HepG2 (cell line): ENCODE data around the gene ATP6V0E2. TPM values are rescaled to one million over a fixed set of nuclear protein-coding genes. Genes with fewer than 3 reads are reported as not detected.

Source experiments
- ADNP ChIP-seq: sonication (generic); formaldehyde crosslinking; IDR thresholded peaks from 2 replicates; pipeline ENCODE4 v1.4.0; 2020; ENCODE audit warnings: missing genetic modification reagents
- ARNTL ChIP-seq: sonication (generic); formaldehyde crosslinking; IDR thresholded peaks from 2 replicates; pipeline ENCODE4 v1.4.0; 2020; ENCODE audit warnings: mild to moderate bottlenecking, missing genetic modification reagents
- CHD2 ChIP-seq: IDR thresholded peaks from 2 replicates; pipeline ENCODE4 v1.6.1; 2011; ENCODE audit warnings: low read depth, low read length, improper control_type of control experiment
- ISX ChIP-seq: sonication (generic); formaldehyde crosslinking; conservative IDR thresholded peaks from 2 replicates; pipeline ENCODE4 v1.5.0; 2020; ENCODE audit warnings: missing genetic modification reagents
- JUND ChIP-seq: sonication (generic); formaldehyde crosslinking; IDR thresholded peaks from 2 replicates; pipeline ENCODE4 v1.8.0; 2022; ENCODE audit warnings: mild to moderate bottlenecking, missing genetic modification reagents
- LRRFIP1 ChIP-seq: sonication (generic); formaldehyde crosslinking; conservative IDR thresholded peaks from 2 replicates; pipeline ENCODE4 v1.4.0; 2020; ENCODE audit warnings: missing genetic modification reagents
- MXD1 ChIP-seq: sonication (generic); formaldehyde crosslinking; IDR thresholded peaks from 2 replicates; pipeline ENCODE4 v1.4.0; 2020; ENCODE audit warnings: mild to moderate bottlenecking, missing genetic modification reagents
- NCOA5 ChIP-seq: sonication (generic); formaldehyde crosslinking; IDR thresholded peaks from 2 replicates; pipeline ENCODE4 v1.4.0; 2020; ENCODE audit warnings: missing genetic modification reagents
- POLR2AphosphoS2 ChIP-seq: IDR thresholded peaks from 2 replicates; pipeline ENCODE4 v1.6.1; 2011; ENCODE audit warnings: low read depth, low read length, improper control_type of control experiment
- RBM22 ChIP-seq: fragments of 200-400 bp; formaldehyde crosslinking; optimal IDR thresholded peaks from 2 replicates; pipeline ENCODE3; 2017; ENCODE audit warnings: mild to moderate bottlenecking, low read length, moderate library complexity
- TBX3 ChIP-seq: fragments of 450-650 bp; IDR thresholded peaks from 2 replicates; pipeline ENCODE4 v1.6.1; 2017; ENCODE audit warnings: antibody characterized with exemption, mild to moderate bottlenecking, inconsistent platforms, borderline replicate concordance
- WIZ ChIP-seq: sonication (generic); formaldehyde crosslinking; IDR thresholded peaks from 2 replicates; pipeline ENCODE4 v1.5.1; 2020; ENCODE audit warnings: mild to moderate bottlenecking, missing genetic modification reagents
- ZNF136 ChIP-seq: sonication (generic); formaldehyde crosslinking; IDR thresholded peaks from 2 replicates; pipeline ENCODE4 v1.8.1; 2022; ENCODE audit warnings: low read depth, mild to moderate bottlenecking, moderate library complexity, missing genetic modification reagents
- ZNF326 ChIP-seq: sonication (generic); formaldehyde crosslinking; IDR thresholded peaks from 2 replicates; pipeline ENCODE4 v1.4.0; 2020; ENCODE audit warnings: missing genetic modification reagents, borderline replicate concordance
- ZNF501 ChIP-seq: sonication (generic); formaldehyde crosslinking; IDR thresholded peaks from 2 replicates; pipeline ENCODE4 v1.5.1; 2020; ENCODE audit warnings: mild to moderate bottlenecking, moderate library complexity, missing genetic modification reagents
- ZNF547 ChIP-seq: sonication (generic); formaldehyde crosslinking; IDR thresholded peaks from 2 replicates; pipeline ENCODE4 v1.5.1; 2020; ENCODE audit warnings: mild to moderate bottlenecking, missing genetic modification reagents
- ZNF556 ChIP-seq: sonication (generic); formaldehyde crosslinking; IDR thresholded peaks from 2 replicates; pipeline ENCODE4 v1.4.0; 2020; ENCODE audit warnings: mild to moderate bottlenecking, missing genetic modification reagents, borderline replicate concordance
- ZNF558 ChIP-seq: sonication (generic); formaldehyde crosslinking; IDR thresholded peaks from 2 replicates; pipeline ENCODE4 v1.9.0; 2022; ENCODE audit warnings: mild to moderate bottlenecking, missing genetic modification reagents, borderline replicate concordance
- ZNF878 ChIP-seq: sonication (generic); formaldehyde crosslinking; IDR thresholded peaks from 2 replicates; pipeline ENCODE4 v1.8.1; 2023; ENCODE audit warnings: mild to moderate bottlenecking, missing genetic modification reagents, moderate library complexity
- ZSCAN21 ChIP-seq: sonication (generic); formaldehyde crosslinking; IDR thresholded peaks from 2 replicates; pipeline ENCODE4 v1.8.0; 2022; ENCODE audit warnings: mild to moderate bottlenecking, missing genetic modification reagents, moderate library complexity, borderline replicate concordance
- polyA plus RNA-seq, 8 experiments: library from polyadenylated mRNA; depleted of rRNA in 3 of 8; stranded (reverse) in 7 of 8; unstranded in 1 of 8; fragments of >200 nt; fragmentation: Illumina TruSeq in 4 of 8; extraction: Trizol in 4 of 8; gene quantifications; 2 replicates each; pipeline versions ENCODE4 v1.2.1 to v1.2.3, GENCODE V29; 2011 to 2016; ENCODE audit warnings: low read depth in 4 of 8, missing spikeins in 1 of 8, mixed read lengths in 1 of 8; ENCODE audit not compliant: insufficient read depth in 1 of 8
- total RNA-seq, 5 experiments: library from RNA; depleted of rRNA; stranded (reverse); fragments of >200 nt; fragmentation: Illumina TruSeq; extraction: Trizol; gene quantifications; 2 replicates each; pipeline ENCODE4 v1.2.3, GENCODE V29; 2016; ENCODE audit warnings: low read depth in 1 of 5
- TF ChIP-seq, protein P1 (sequence below): sonication (generic); formaldehyde crosslinking; IDR thresholded peaks from 2 replicates; pipeline ENCODE4 v1.4.0; 2020; ENCODE audit warnings: missing genetic modification reagents
- TF ChIP-seq, protein P2 (sequence below): sonication (generic); formaldehyde crosslinking; IDR thresholded peaks from 2 replicates; pipeline ENCODE4 v1.4.0; 2020; ENCODE audit warnings: missing genetic modification reagents
- TF ChIP-seq, protein P3 (sequence below): sonication (generic); formaldehyde crosslinking; IDR thresholded peaks from 2 replicates; pipeline ENCODE4 v1.4.0; 2020; ENCODE audit warnings: mild to moderate bottlenecking, missing genetic modification reagents

Gene ATP6V0E2
- total and polyA plus RNA-seq, 2 of the 13 experiments (the other 11 are each of a cell fraction or from before 2014, with no cell fraction given) = 36.8 to 203 TPM

DNA sequence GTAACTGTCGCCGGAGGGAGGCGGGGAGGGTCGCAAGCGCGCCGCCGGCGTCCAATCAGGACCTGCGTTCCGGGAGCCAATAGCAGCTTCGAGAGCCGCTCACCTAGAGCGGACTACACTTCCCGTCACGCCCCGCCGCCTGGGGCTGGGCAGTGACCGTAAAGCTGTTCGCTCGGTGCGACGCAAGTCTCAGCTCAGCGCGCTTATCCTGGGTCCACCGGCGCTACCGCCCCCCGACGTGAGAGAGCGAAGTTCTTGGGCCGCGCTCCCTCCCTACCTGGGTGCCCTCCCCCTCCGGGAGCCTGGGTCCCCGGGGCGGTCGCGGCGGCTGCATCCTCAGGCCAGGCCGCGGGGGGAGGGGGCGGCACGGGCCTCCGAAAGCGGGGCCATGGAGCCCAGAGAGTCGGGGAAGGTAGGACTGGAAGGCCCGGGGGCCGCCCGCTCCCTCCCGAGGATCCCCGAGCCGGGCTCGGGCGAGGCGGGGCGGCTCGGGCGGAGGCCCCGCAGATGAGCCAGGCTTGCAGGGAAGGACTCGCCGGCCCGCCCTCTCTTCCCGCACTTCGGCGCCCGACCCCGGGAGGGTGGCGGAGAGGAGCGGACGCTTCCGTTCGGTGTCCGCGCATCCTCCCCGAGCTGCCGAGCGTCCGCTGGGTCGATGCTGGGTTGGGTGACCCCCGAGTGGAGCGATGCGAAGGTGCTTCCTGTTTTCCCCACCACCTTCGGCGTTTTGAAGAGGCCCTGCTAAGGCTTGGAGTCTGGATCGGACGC lies 35.4 kb upstream of the ATP6V0E2 start, which contains the start of gene ZNF862 (continued):
- peak; percentile 39 for TF ChIP-seq ZNF547 (CRISPR knock-in tag)
- 0 out of 2 replicates have a peak, but pooled peaks have one; percentile 11 for TF ChIP-seq CHD2
- TF ChIP-seq ZNF556 (CRISPR knock-in tag) = peak; percentile 99
- TF ChIP-seq ZNF501 = peak; percentile 88
- TF ChIP-seq TBX3 = no peak
- no peak for TF ChIP-seq NCOA5 (CRISPR knock-in tag)
- TF ChIP-seq ARNTL (CRISPR knock-in tag) = peak; percentile 52; the same call in 1 of the 2 replicates
- TF ChIP-seq, protein P1, sequence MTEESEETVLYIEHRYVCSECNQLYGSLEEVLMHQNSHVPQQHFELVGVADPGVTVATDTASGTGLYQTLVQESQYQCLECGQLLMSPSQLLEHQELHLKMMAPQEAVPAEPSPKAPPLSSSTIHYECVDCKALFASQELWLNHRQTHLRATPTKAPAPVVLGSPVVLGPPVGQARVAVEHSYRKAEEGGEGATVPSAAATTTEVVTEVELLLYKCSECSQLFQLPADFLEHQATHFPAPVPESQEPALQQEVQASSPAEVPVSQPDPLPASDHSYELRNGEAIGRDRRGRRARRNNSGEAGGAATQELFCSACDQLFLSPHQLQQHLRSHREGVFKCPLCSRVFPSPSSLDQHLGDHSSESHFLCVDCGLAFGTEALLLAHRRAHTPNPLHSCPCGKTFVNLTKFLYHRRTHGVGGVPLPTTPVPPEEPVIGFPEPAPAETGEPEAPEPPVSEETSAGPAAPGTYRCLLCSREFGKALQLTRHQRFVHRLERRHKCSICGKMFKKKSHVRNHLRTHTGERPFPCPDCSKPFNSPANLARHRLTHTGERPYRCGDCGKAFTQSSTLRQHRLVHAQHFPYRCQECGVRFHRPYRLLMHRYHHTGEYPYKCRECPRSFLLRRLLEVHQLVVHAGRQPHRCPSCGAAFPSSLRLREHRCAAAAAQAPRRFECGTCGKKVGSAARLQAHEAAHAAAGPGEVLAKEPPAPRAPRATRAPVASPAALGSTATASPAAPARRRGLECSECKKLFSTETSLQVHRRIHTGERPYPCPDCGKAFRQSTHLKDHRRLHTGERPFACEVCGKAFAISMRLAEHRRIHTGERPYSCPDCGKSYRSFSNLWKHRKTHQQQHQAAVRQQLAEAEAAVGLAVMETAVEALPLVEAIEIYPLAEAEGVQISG (CRISPR knock-in tag) = peak; percentile 94
- peak; percentile 49 for TF ChIP-seq JUND
- TF ChIP-seq LRRFIP1 = no peak
- no peak for TF ChIP-seq RBM22
- no peak; the same call in none of the 2 replicates for TF ChIP-seq ZSCAN21 (CRISPR knock-in tag)
- TF ChIP-seq WIZ = no peak; the same call in 1 of the 2 replicates
- no peak; the same call in 1 of the 2 replicates for TF ChIP-seq ISX (CRISPR knock-in tag)
- 0 out of 2 replicates have a peak, but pooled peaks have one; percentile 69 for TF ChIP-seq ADNP (CRISPR knock-in tag)
- no peak for TF ChIP-seq ZNF878 (CRISPR knock-in tag)
- no peak for TF ChIP-seq ZNF326 (CRISPR knock-in tag)
- TF ChIP-seq, protein P2, sequence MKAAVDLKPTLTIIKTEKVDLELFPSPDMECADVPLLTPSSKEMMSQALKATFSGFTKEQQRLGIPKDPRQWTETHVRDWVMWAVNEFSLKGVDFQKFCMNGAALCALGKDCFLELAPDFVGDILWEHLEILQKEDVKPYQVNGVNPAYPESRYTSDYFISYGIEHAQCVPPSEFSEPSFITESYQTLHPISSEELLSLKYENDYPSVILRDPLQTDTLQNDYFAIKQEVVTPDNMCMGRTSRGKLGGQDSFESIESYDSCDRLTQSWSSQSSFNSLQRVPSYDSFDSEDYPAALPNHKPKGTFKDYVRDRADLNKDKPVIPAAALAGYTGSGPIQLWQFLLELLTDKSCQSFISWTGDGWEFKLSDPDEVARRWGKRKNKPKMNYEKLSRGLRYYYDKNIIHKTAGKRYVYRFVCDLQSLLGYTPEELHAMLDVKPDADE = no peak
- TF ChIP-seq MXD1 (CRISPR knock-in tag) = peak; percentile 75
- TF ChIP-seq, protein P3, sequence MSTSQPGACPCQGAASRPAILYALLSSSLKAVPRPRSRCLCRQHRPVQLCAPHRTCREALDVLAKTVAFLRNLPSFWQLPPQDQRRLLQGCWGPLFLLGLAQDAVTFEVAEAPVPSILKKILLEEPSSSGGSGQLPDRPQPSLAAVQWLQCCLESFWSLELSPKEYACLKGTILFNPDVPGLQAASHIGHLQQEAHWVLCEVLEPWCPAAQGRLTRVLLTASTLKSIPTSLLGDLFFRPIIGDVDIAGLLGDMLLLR (CRISPR knock-in tag) = no peak; the same call in 1 of the 2 replicates
- no peak for TF ChIP-seq ZNF136 (CRISPR knock-in tag)
- no peak for TF ChIP-seq ZNF558 (CRISPR knock-in tag)
- no peak for TF ChIP-seq POLR2AphosphoS2
